ENCODE results near the gene LEO1.

The LEO1 gene

DNA sequence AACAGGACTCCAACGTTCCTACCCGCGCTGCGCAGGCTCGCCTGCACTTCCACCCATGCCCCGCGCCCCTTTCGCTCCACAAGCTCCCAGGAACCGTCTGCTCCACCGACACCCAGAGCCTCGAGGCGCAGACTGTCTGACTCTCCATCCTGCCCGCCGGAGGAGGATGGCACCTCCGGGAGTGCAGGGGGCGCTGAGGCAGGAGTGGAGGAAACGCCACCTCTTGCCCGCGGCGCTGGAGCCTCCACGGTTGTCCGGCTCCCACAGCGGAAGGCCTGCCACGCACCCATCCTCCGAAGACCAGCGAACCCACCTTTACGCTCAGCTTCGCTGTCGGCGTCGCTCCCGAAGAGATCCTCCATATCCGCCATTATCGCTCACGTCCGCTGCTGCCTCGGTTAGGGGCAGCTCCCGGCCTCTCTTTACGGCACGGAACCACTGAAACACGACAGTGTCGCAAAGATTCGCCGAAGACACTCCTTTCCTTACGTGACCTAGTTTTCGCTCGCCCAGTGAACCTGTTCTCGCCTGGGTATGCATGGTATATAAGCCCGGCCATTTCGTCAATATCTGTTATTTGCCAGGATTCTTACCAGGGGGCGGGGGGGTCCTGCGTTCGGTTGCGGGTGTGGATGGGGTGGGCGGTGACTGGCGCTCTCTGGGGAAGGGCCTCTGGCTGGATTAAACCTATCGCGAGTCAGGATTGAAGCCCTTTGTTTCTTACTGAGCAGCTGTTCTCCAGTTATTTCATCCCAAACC lies at the start of gene LEO1:
Gene LEO1 (minus strand): TSS at position 404 of the 759 bp plus-strand sequence. CDS start 33 bp downstream, at position 371.
- peak within 1 kb of the TSS; percentile 99 for H3K4me3 ChIP-seq (ENCODE audit: low read depth, low read length)
- TF ChIP-seq CTCF (IDR thresholded peaks at IDR 0.05; ENCODE audit: borderline replicate concordance, insufficient read depth, low read depth, low read length) = peak; percentile 45; the same call in 1 of the 2 replicates

- TF ChIP-seq CTCF (IDR thresholded peaks at IDR 0.05; ENCODE audit: borderline replicate concordance, insufficient read depth, low read depth, low read length) = no peak
- peak overlapping the region; percentile 79 for H3K4me3 ChIP-seq (ENCODE audit: low read depth, low read length)
These were observed 49.6 kb upstream of the LEO1 start for GRCh38 chr15:52021128-52021671.

- TF ChIP-seq CTCF (IDR thresholded peaks at IDR 0.05; ENCODE audit: borderline replicate concordance, insufficient read depth, low read depth, low read length) = no peak
- peak overlapping the region; percentile 79 for H3K4me3 ChIP-seq (ENCODE audit: low read depth, low read length)
These were observed 48.9 kb upstream of the LEO1 start for GRCh38 chr15:52020221-52021085.

- peak overlapping the region; percentile 79 for H3K4me3 ChIP-seq (ENCODE audit: low read depth, low read length)
- TF ChIP-seq CTCF (IDR thresholded peaks at IDR 0.05; ENCODE audit: borderline replicate concordance, insufficient read depth, low read depth, low read length) = no peak
These were observed 48.0 kb upstream of the LEO1 start for GRCh38 chr15:52019394-52020220.

DNA sequence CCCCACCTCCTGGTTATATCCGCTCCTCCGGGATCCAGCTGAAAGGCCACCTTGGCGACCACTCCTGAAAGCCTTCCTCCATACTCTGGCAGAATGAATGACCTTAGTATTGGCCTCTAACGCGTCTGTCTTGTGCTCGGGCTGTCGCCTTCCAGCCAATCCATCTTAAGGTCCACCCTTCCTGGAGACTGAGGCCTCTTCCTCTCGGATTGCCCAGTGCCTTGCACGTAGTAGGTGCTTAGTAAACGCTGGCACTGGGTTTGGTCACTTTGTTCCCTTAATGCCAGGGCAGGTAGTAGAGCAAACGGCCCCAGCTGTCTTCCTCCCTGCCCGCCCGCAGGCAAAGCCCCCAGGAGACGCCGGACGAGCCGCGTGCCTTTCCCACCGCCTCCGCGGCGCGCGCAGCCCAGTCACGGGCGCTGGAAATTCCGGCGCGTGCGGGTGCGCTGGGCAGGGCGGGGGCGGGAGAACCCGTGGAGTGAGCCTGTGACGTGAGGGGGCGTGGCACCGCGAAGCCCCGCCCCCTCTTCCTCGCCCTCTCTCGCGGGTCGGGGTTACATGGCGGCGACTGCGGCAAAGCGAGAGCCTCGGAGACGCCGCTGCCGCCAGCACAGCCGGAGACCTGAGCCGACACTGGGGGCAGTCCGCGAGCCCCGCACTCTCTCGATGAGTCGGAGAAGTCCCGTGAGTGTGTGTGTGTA lies 47.3 kb upstream of the LEO1 start, which contains the start of gene MAPK6:
Gene MAPK6 (plus strand): TSS at position 527 of the 701 bp plus-strand sequence. CDS start 27,242 bp downstream, outside the sequence.
- no peak for TF ChIP-seq CTCF (IDR thresholded peaks at IDR 0.05; ENCODE audit: borderline replicate concordance, insufficient read depth, low read depth, low read length)
- H3K4me3 ChIP-seq (ENCODE audit: low read depth, low read length) = peak within 1 kb of the TSS; percentile 79

GRCh38 chr15:52018244-52018643 lies 46.7 kb upstream of the LEO1 start:
- TF ChIP-seq CTCF (IDR thresholded peaks at IDR 0.05; ENCODE audit: borderline replicate concordance, insufficient read depth, low read depth, low read length) = no peak
- H3K4me3 ChIP-seq (ENCODE audit: low read depth, low read length) = peak overlapping the region; percentile 78

Measured in GM12875 (cell line).